Motor neuron (in vitro differentiated cells): ENCODE results near the gene ZNF76. TPM values are rescaled to one million over a fixed set of nuclear protein-coding genes. Genes with fewer than 3 reads are reported as not detected.

Experiments used
- ATAC-seq, 8 experiments: fragments of 200-7000 bp; cut with Tn5 transposase; replicated peaks in 6 of 8; 2 replicates each; pipeline ENCODE4 v1.8.0; 2021; ENCODE audit warnings: mild to moderate bottlenecking in 8 of 8, moderate library complexity in 8 of 8
- H3K27ac ChIP-seq, 2 donors: fragments of 250-450 bp; sonication (Bioruptor Pico); 2 replicates each; pipeline ENCODE4 v1.9.0; 2021; ENCODE audit warnings: antibody characterized with exemption in 2 of 2, mild to moderate bottlenecking in 2 of 2, moderate library complexity in 1 of 2
- H3K4me1 ChIP-seq, 2 donors: fragments of 250-450 bp; sonication (Bioruptor Pico); replicated peaks in 1 of 2; 2 replicates each; pipeline ENCODE4 v1.6.1; 2021; ENCODE audit warnings: antibody characterized with exemption in 2 of 2, mild to moderate bottlenecking in 2 of 2, moderate library complexity in 1 of 2
- H3K4me3 ChIP-seq, 5 donors: fragments of 250-450 bp; sonication (Bioruptor Pico); 2 replicates each; pipeline ENCODE4 v1.9.0; 2021; ENCODE audit warnings: antibody characterized with exemption in 5 of 5, mild to moderate bottlenecking in 5 of 5, moderate library complexity in 4 of 5
- WGBS, 10 experiments: fragments of 450-650 bp; shearing (Covaris generic); methylation state at CpG; one replicate each; pipeline ENCODE4 v1.0.0; 2022; 5-methylcytosine and 5-hydroxymethylcytosine counted together
- in situ Hi-C, 9 experiments: fragments of 400-800 bp; cut with MboI; loops; one replicate each; pipeline ENCODE4 v1.15.0; 2021; ENCODE audit warnings: low sequenced_read_pairs in 9 of 9, low pct_unique_long_range_greater_than_20kb in 2 of 9; ENCODE audit not compliant: unreplicated experiment in 9 of 9
- total RNA-seq, 8 experiments: library from RNA; unstranded; fragments of 300-600 nt; gene quantifications; 2 replicates each; pipeline versions ENCODE4 v1.2.3 to v1.2.4, GENCODE V29; 2022

ZNF76 gene
- total RNA-seq, 8 experiments from 2014 or later = 12.6 to 40.3 (median 23.2) TPM

GRCh38 chr6:35240838-35241801 lies 18.4 kb upstream of the ZNF76 start:
- H3K27ac ChIP-seq = no peak overlapping the region
- H3K4me3 ChIP-seq = no peak overlapping the region
- peak; percentile 81 to 98 (median 90) for ATAC-seq
- peaks cover 0 to 6% of the 10 kb centered on the region in 2 donors for H3K4me1 ChIP-seq
- in situ Hi-C loops = loop anchor here in 4 of 9 experiments (25.0 kb wide), 2 partner anchors 104 to 254 kb away; partner anchors contain the start of gene TCP11 (in 1 of the 4)
- WGBS, 10 experiments = 27 to 93% (median 45%) methylated on average over 1 to 10 of the region's 12 CpGs; no CpG with 5 or more reads in 3 of the 10 experiments

- WGBS, 10 experiments = 80 to 100% (median 100%) methylated on average over 1 to 3 of the region's 5 CpGs; no CpG with 5 or more reads in 7 of the 10 experiments
- in situ Hi-C loops = loop anchor here in 4 of 9 experiments (25.0 kb wide), 2 partner anchors 105 to 255 kb away; partner anchors contain the start of gene TCP11 (in 1 of the 4)
- Histone ChIP-seq H3K27ac (no peak overlapping the region), H3K4me1 (peaks cover 0 to 6% of the 10 kb centered on the region in 2 donors), H3K4me3 (no peak overlapping the region)
- ATAC-seq = no peak
These were observed 17.0 kb upstream of the ZNF76 start for GRCh38 chr6:35242486-35242885.

- WGBS, 10 experiments = 91 to 100% (median 100%) methylated on average over 2 to 9 of the region's 13 CpGs; no CpG with 5 or more reads in 7 of the 10 experiments
- H3K4me1 ChIP-seq = peaks cover 0 to 6% of the 10 kb centered on the region in 2 donors
- H3K4me3 ChIP-seq = no peak overlapping the region
- no peak overlapping the region for H3K27ac ChIP-seq
- in situ Hi-C loops = loop anchor here in 4 of 9 experiments (25.0 kb wide), 2 partner anchors 106 to 256 kb away; partner anchors contain the start of gene TCP11 (in 1 of the 4)
- no peak for ATAC-seq
These were observed 16.6 kb upstream of the ZNF76 start for GRCh38 chr6:35242906-35243305.

GRCh38 chr6:35243386-35243958 lies 16.1 kb upstream of the ZNF76 start:
- ATAC-seq = no peak
- WGBS, 10 experiments = 0 to 93% (median 80%) methylated on average over 1 to 3 of the region's 17 CpGs; no CpG with 5 or more reads in 7 of the 10 experiments
- peaks cover 0 to 6% of the 10 kb centered on the region in 2 donors for H3K4me1 ChIP-seq
- H3K4me3 ChIP-seq = no peak overlapping the region
- no peak overlapping the region for H3K27ac ChIP-seq
- in situ Hi-C loops = loop anchor here in 4 of 9 experiments (25.0 kb wide), 2 partner anchors 106 to 256 kb away; partner anchors contain the start of gene TCP11 (in 1 of the 4)

- WGBS, 10 experiments = 90 to 100% (median 100%) methylated on average over 1 to 7 of the region's 7 CpGs; no CpG with 5 or more reads in 3 of the 10 experiments
- H3K27ac ChIP-seq = no peak overlapping the region
- ATAC-seq = no peak
- in situ Hi-C loops = loop anchor here in 4 of 9 experiments (25.0 kb wide), 2 partner anchors 107 to 257 kb away; partner anchors contain the start of gene TCP11 (in 1 of the 4)
- no peak overlapping the region for H3K4me3 ChIP-seq
- H3K4me1 ChIP-seq = no peaks in the 10 kb centered on the region
These were observed 15.0 kb upstream of the ZNF76 start for GRCh38 chr6:35244551-35244950.

- 81 to 100% (median 94%) methylated on average over 1 to 2 of the region's 2 CpGs; no CpG with 5 or more reads in 3 of the 10 experiments for WGBS, 10 experiments
- no peak for ATAC-seq
- Histone ChIP-seq H3K27ac (no peak overlapping the region), H3K4me3 (no peak overlapping the region), H3K4me1 (no peaks in the 10 kb centered on the region)
- in situ Hi-C loops = loop anchor here in 4 of 9 experiments (25.0 kb wide), 2 partner anchors 110 to 260 kb away; partner anchors contain the start of gene TCP11 (in 1 of the 4)
These were observed 11.8 kb upstream of the ZNF76 start for GRCh38 chr6:35247642-35248231.

GRCh38 chr6:35248300-35248699 lies 11.2 kb upstream of the ZNF76 start:
- in situ Hi-C loops = loop anchor here in 4 of 9 experiments (25.0 kb wide), 2 partner anchors 111 to 261 kb away; partner anchors contain the start of gene TCP11 (in 1 of the 4)
- no peak overlapping the region for H3K27ac ChIP-seq
- H3K4me3 ChIP-seq = no peak overlapping the region
- peak in 2 of 8 experiments; percentile 29 to 34 for ATAC-seq
- WGBS, 10 experiments = 50 to 100% (median 67%) methylated on average over 1 to 3 of the region's 3 CpGs; no CpG with 5 or more reads in 3 of the 10 experiments
- H3K4me1 ChIP-seq = no peaks in the 10 kb centered on the region

- ATAC-seq = no peak
These were observed 10.6 kb upstream of the ZNF76 start for GRCh38 chr6:35248965-35249364.

GRCh38 chr6:35251949-35252348 lies 7.6 kb upstream of the ZNF76 start:
- in situ Hi-C loops = no loop called here
- no peak overlapping the region for H3K27ac ChIP-seq
- ATAC-seq = no peak
- no peaks in the 10 kb centered on the region for H3K4me1 ChIP-seq
- 67 to 96% (median 95%) methylated on average over 1 to 3 of the region's 3 CpGs; no CpG with 5 or more reads in 5 of the 10 experiments for WGBS, 10 experiments
- no peak overlapping the region for H3K4me3 ChIP-seq

More at GRCh38 chr6:35248965-35249364, 10.6 kb upstream of the ZNF76 start:
- Histone ChIP-seq H3K27ac (no peak overlapping the region), H3K4me3 (no peak overlapping the region), H3K4me1 (no peaks in the 10 kb centered on the region)
- in situ Hi-C loops = loop anchor here in 4 of 9 experiments (25.0 kb wide), 2 partner anchors 112 to 262 kb away; partner anchors contain the start of gene TCP11 (in 1 of the 4)
- WGBS, 10 experiments = 0 to 83% (median 40%) methylated on average over 1 to 2 of the region's 3 CpGs; no CpG with 5 or more reads in 5 of the 10 experiments

- no peak overlapping the region for H3K4me3 ChIP-seq
- peaks cover 4 to 7% of the 10 kb centered on the region in 2 donors for H3K4me1 ChIP-seq
- no peak overlapping the region for H3K27ac ChIP-seq
- WGBS, 10 experiments = 100% methylated on average over 1 of the region's 1 CpG; no CpG with 5 or more reads in 9 of the 10 experiments
- in situ Hi-C loops = no loop called here
- ATAC-seq = no peak
These were observed 6.3 kb upstream of the ZNF76 start for GRCh38 chr6:35253249-35253648.

- peak overlapping the region; percentile 63 to 98 (median 88) for H3K4me3 ChIP-seq
- no peak for ATAC-seq
- in situ Hi-C loops = no loop called here
- WGBS, 10 experiments = 0 to 47% (median 20%) methylated on average over 1 to 7 of the region's 7 CpGs; no CpG with 5 or more reads in 1 of the 10 experiments
- peak overlapping the region; percentile 81 to 86 for H3K27ac ChIP-seq
- peaks cover 15 to 17% of the 10 kb centered on the region in 2 donors for H3K4me1 ChIP-seq
These were observed 1.2 kb upstream of the ZNF76 start for GRCh38 chr6:35258336-35258735.

GRCh38 chr6:35258858-35259193 lies 709 bp upstream of the ZNF76 start:
- in situ Hi-C loops = no loop called here
- 0% methylated on average over 1 to 14 of the region's 20 CpGs; no CpG with 5 or more reads in 6 of the 10 experiments for WGBS, 10 experiments
- peak; percentile 10 to 54 (median 23) for ATAC-seq
- H3K4me3 ChIP-seq = peak overlapping the region; percentile 63 to 98 (median 88)
- H3K4me1 ChIP-seq = peaks cover 15 to 17% of the 10 kb centered on the region in 2 donors
- peak overlapping the region; percentile 81 to 86 for H3K27ac ChIP-seq
